Immature natural killer cell (primary cell): ENCODE data around the gene MT1H. TPM values are rescaled to one million over a fixed set of nuclear protein-coding genes. Genes with fewer than 3 reads are reported as not detected.
A peak's percentile ranks its signal among the peaks of the same experiment; 100 is the strongest.
"Not testable (repeated sequence)": the region's sequence is repeated elsewhere in the genome, so short reads cannot be mapped to it uniquely, and the experiment has no call there.

Source experiments
- DNase-seq, 3 donors: peaks; one replicate each; pipeline ENCODE4 v3.0.0; 2022; ENCODE audit warnings: mixed read lengths in 1 of 3
- H3K27ac Mint-ChIP-seq, 6 donors: one replicate each; pipeline ENCODE4 v1.8.0; 2020; ENCODE audit warnings: mixed read lengths in 6 of 6, mild to moderate bottlenecking in 5 of 6, inconsistent platforms in 4 of 6, moderate library complexity in 3 of 6
- H3K27me3 Mint-ChIP-seq, 3 donors: one replicate each; pipeline ENCODE4 v1.8.0; 2020 to 2021; ENCODE audit warnings: low read depth in 3 of 3, mild to moderate bottlenecking in 3 of 3, mixed read lengths in 3 of 3, moderate library complexity in 3 of 3, inconsistent platforms in 1 of 3
- H3K36me3 Mint-ChIP-seq, 3 donors: one replicate each; pipeline ENCODE4 v1.8.0; 2020; ENCODE audit warnings: mixed read lengths in 3 of 3, inconsistent platforms in 2 of 3, mild to moderate bottlenecking in 2 of 3
- H3K4me1 Mint-ChIP-seq, 2 donors: one replicate each; pipeline ENCODE4 v1.8.0; 2020; ENCODE audit warnings: inconsistent platforms in 2 of 2, mild to moderate bottlenecking in 2 of 2, mixed read lengths in 2 of 2, moderate library complexity in 1 of 2
- H3K4me3 Mint-ChIP-seq, 5 donors: one replicate each; pipeline ENCODE4 v1.8.0; 2020; ENCODE audit warnings: mild to moderate bottlenecking in 5 of 5, mixed read lengths in 5 of 5, inconsistent platforms in 3 of 5, moderate library complexity in 3 of 5
- H3K9me3 Mint-ChIP-seq, 6 donors: one replicate each; pipeline ENCODE4 v1.8.0; 2020; ENCODE audit warnings: mild to moderate bottlenecking in 6 of 6, mixed read lengths in 6 of 6, inconsistent platforms in 4 of 6, moderate library complexity in 3 of 6
- polyA plus RNA-seq, 3 donors: library from polyadenylated mRNA; unstranded; fragments of 300-500 nt; fragmentation: Illumina TruSeq; gene quantifications; one replicate each; pipeline ENCODE4 v1.2.3, GENCODE V29; 2021

MT1H gene
- polyA plus RNA-seq, 3 donors from 2014 or later, result not detected

GRCh38 chr16:56662357-56663354 is 7.0 kb upstream of the MT1H start:
- no peak for DNase-seq
- Mint-ChIP-seq H3K27me3 (peaks cover 10 to 26% (median 23%) of the 10 kb centered on the region in 3 donors), H3K4me1 (peaks cover 12 to 21% of the 10 kb centered on the region in 2 donors), H3K4me3 (peak overlapping the region in 2 of 5 donors; percentile 43 to 54), H3K27ac (no peak overlapping the region), H3K9me3 (no peaks in the 10 kb centered on the region), H3K36me3 (peaks cover 4 to 16% (median 9%) of the 10 kb centered on the region in 3 donors)

DNA sequence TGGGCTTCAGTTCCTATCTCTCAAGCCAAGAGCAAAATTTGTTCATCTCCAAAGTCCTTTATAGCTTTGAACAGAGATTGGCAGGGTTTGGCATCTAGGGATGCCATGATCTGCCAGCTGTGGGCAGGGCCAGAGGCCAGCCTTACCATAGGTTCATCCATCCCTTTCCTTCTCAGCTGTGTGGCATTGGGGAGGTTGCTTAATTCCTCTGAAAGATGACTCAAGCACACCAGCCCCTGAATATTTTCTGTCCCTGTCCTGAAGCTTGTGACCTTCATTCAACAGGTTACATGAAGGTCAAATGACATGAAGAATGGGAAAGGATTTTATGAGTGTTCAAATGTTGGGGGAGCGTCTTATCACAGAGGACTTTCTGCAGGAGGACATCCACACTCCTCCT is 5.1 kb upstream of the MT1H start:
- DNase-seq, result no peak
- peaks cover 16 to 35% (median 24%) of the 10 kb centered on the region in 3 donors for H3K27me3 Mint-ChIP-seq
- no peaks in the 10 kb centered on the region for H3K9me3 Mint-ChIP-seq
- peaks cover 0 to 13% of the 10 kb centered on the region in 2 donors for H3K4me1 Mint-ChIP-seq
- no peak overlapping the region for H3K27ac Mint-ChIP-seq
- H3K4me3 Mint-ChIP-seq, result no peak overlapping the region
- H3K36me3 Mint-ChIP-seq, result peaks cover 4 to 16% (median 9%) of the 10 kb centered on the region in 3 donors

DNA sequence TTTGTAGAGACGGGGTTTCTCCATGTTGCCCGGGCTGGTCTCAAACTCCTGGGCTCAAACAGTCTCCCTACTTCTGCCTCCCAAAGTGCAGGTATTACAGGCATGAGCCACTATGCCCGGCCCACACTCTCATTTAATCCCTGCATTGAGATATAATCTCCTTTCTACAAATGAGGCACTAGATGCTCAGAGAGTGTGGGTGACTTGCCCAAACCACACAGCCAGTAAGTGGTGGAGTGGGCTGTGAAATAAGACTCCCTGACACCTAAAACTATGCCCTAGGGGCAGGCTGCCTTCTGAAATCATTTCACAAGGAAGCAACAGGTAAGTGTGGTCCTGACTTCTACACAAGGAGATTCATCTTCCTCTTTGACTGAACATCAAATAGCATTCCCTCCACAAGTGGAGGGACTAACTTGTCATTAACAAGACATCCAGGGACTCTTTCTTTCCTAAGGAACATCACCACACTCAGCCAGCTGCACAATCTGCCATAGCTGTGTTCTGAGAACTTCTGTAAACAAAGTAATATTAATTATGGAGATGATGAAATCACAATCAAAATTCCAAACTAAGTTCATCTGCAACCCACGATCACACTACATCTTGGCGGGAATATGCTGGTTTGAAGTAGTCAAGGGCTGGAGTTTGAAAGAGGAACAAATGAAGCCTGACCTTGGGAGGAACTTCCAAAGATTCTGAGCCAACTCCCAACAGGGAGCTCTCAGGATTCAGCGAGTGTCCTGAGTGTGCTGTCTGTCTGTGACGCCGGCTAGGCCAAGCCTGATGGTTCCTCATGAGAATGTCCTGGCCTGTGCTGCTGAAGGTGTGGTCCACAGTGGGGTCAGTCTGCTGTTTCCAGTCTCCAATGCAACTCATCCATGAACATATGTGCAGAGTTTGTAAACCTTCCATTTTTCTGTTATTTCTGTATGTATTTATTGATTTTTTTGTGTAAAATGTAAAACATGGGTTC is 4.0 kb upstream of the MT1H start:
- peaks cover 16 to 32% (median 27%) of the 10 kb centered on the region in 3 donors for H3K27me3 Mint-ChIP-seq
- peaks cover 0 to 13% of the 10 kb centered on the region in 2 donors for H3K4me1 Mint-ChIP-seq
- DNase-seq, H3K9me3 Mint-ChIP-seq, H3K27ac Mint-ChIP-seq, H3K4me3 Mint-ChIP-seq: not testable (repeated sequence)
- H3K36me3 Mint-ChIP-seq, result peaks cover 4 to 12% (median 9%) of the 10 kb centered on the region in 3 donors

GRCh38 chr16:56667581-56668571 is 1.7 kb upstream of the MT1H start, which contains the start of gene MT1G:
TSS of gene MT1G (minus strand) at chr16:56668065. CDS start at chr16:56667993, 72 bp downstream.
- Mint-ChIP-seq H3K27me3 (peaks cover 22 to 33% (median 24%) of the 10 kb centered on the region in 3 donors), H3K4me1 (peaks cover 0 to 9% of the 10 kb centered on the region in 2 donors), H3K9me3 (no peaks in the 10 kb centered on the region), H3K4me3 (peak within 1 kb of the TSS in 1 of 5 donors; percentile 27), H3K36me3 (peaks cover 0 to 4% (median 3%) of the 10 kb centered on the region in 3 donors), H3K27ac (no peak within 1 kb of the TSS)
- DNase-seq, result no peak

DNA sequence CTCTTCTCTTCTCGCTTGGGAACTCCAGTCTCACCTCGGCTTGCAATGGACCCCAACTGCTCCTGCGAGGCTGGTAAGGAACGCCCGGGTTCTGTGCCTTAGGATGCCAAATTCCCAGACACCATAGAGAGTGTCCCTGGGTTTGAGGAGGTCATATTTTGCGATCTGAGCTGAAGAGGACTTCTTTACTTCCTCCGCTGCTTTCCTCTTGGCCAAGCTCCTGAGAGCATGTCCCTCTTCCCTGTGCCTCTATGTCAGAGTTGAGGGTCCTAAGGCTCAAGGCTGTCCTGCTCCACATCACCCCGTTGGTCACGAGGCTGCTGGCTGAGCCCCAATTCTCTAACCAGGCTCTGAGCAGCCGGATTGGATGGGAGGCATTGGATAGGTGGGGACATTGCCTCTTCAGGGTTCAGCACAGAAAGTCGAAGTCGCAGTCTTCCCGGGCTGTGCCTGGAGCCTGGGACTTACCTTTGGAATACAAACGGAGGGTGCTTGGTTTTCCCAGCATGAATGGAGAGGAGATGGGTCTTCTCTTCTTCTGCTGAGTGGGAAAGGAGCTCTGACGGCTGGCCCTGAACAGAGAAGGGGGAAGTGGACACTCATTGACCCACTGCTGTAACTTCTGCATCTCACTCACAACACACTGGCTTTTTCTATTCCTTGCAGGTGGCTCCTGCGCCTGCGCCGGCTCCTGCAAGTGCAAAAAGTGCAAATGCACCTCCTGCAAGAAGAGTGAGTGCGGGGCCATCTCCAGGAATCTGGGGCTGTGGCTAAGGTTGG is 416 bp downstream of the MT1H start:
- Mint-ChIP-seq H3K27ac (no peak overlapping the region), H3K27me3 (peaks cover 28 to 36% (median 28%) of the 10 kb centered on the region in 3 donors), H3K36me3 (peaks cover 0 to 4% (median 0%) of the 10 kb centered on the region in 3 donors), H3K4me3 (no peak overlapping the region), H3K9me3 (no peaks in the 10 kb centered on the region), H3K4me1 (peaks cover 0 to 8% of the 10 kb centered on the region in 2 donors)
- DNase-seq, result no peak

- Mint-ChIP-seq H3K27ac (no peak overlapping the region), H3K9me3 (no peaks in the 10 kb centered on the region)
- no peak for DNase-seq
Observed at GRCh38 chr16:56670620-56670934, 963 bp downstream of the MT1H start.

DNA sequence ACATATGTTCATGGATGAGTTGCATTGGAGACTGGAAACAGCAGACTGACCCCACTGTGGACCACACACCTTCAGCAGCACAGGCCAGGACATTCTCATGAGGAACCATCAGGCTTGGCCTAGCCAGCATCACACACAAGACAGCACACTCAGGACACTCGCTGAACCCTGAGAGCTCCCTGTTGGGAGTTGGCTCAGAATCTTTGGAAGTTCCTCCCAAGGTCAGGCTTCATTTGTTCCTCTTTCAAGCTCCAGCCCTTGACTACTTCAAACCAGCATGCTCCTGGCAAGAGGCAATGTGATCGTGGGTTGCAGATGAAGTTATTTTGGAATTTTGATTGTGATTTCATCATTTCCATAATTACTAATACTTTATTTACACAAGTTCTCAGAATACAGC is 2.1 kb downstream of the MT1H start:
- H3K36me3 Mint-ChIP-seq, H3K27ac Mint-ChIP-seq, H3K4me3 Mint-ChIP-seq, DNase-seq, H3K9me3 Mint-ChIP-seq: not testable (repeated sequence)
- Mint-ChIP-seq H3K4me1 (peaks cover 13 to 16% of the 10 kb centered on the region in 2 donors), H3K27me3 (peaks cover 30 to 32% (median 30%) of the 10 kb centered on the region in 3 donors)

More at GRCh38 chr16:56670620-56670934, 963 bp downstream of the MT1H start:
- no peak overlapping the region for H3K4me3 Mint-ChIP-seq
- peaks cover 31 to 35% (median 32%) of the 10 kb centered on the region in 3 donors for H3K27me3 Mint-ChIP-seq
- peaks cover 0 to 1% (median 0%) of the 10 kb centered on the region in 3 donors for H3K36me3 Mint-ChIP-seq
- peaks cover 5 to 12% of the 10 kb centered on the region in 2 donors for H3K4me1 Mint-ChIP-seq

- H3K4me3 Mint-ChIP-seq, DNase-seq, H3K36me3 Mint-ChIP-seq, H3K27ac Mint-ChIP-seq, H3K9me3 Mint-ChIP-seq: not testable (repeated sequence)
- H3K4me1 Mint-ChIP-seq, result peaks cover 13 to 16% of the 10 kb centered on the region in 2 donors
- H3K27me3 Mint-ChIP-seq, result peaks cover 27 to 32% (median 30%) of the 10 kb centered on the region in 3 donors
Observed at GRCh38 chr16:56672171-56672570, 2.6 kb downstream of the MT1H start.

DNA sequence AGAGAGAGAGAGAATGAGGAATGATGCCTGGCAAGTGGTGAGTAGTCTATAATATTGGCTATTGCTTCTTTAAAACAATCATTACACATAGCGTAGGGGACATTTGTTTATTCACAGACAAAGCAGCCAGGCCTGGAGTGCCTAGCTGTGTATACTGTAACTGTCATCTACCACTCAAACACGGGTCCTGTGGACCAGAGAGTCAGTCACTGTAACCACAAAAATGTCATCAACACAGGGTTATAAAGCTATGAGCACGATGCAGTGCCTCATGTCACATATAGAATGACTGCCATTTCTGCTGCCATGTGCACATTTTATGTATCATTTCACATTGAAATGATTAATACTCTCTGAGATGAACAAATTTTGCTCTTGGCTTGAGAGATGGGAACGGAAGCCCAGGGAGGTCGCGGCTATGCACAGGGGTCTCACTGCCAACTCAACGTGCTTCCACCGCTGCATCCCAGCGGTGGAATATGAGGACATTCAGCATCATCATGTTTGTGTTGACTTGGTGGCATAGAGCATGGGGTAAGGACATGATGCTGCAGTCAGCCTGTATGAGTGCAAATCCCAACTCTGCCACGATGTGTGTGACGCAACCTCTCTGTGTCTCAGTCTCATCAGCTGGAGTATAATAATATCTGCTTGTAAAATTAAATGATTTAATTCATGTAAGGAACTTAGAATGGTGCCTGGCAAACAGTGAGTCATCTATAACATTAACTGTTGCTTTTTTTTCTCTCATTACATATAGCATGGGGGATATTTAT is 3.3 kb downstream of the MT1H start:
- DNase-seq, result no peak
- no peak overlapping the region for H3K4me3 Mint-ChIP-seq
- H3K36me3 Mint-ChIP-seq, result no peaks in the 10 kb centered on the region
- H3K27me3 Mint-ChIP-seq, result peaks cover 21 to 32% (median 27%) of the 10 kb centered on the region in 3 donors
- H3K9me3 Mint-ChIP-seq, result no peaks in the 10 kb centered on the region
- H3K27ac Mint-ChIP-seq, result no peak overlapping the region
- H3K4me1 Mint-ChIP-seq, result peaks cover 13 to 16% of the 10 kb centered on the region in 2 donors

DNA sequence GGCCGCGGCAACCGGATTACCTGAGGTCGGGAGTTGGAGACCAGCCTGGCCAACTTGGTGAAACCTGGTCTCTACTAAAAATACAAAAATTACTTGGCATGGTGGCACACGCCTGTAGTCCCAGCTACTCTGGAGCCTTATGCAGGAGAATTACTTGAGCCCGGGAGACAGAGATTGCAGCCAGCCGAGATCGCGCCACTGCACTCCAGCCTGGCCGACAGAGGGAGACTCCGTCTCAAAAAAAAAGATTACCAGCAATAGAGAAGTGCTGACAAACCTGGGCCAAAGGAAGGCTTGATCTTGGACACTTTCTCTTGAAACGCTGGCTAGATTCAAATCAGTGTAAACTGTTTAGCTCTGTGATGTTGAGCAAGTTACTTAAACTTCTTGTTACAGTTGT is 4.3 kb downstream of the MT1H start:
- H3K4me1 Mint-ChIP-seq, result peaks cover 12 to 13% of the 10 kb centered on the region in 2 donors
- H3K4me3 Mint-ChIP-seq, result peak overlapping the region in 1 of 5 donors; percentile 28
- H3K27me3 Mint-ChIP-seq, result peaks cover 17 to 28% (median 23%) of the 10 kb centered on the region in 3 donors

GRCh38 chr16:56674570-56674969 is 5.0 kb downstream of the MT1H start:
- not testable (repeated sequence) for H3K9me3 Mint-ChIP-seq, H3K36me3 Mint-ChIP-seq, H3K4me3 Mint-ChIP-seq, DNase-seq, H3K27ac Mint-ChIP-seq
- Mint-ChIP-seq H3K27me3 (peaks cover 17 to 28% (median 20%) of the 10 kb centered on the region in 3 donors), H3K4me1 (peaks cover 12 to 13% of the 10 kb centered on the region in 2 donors)

More for the DNA sequence above, 4.3 kb downstream of the MT1H start:
- Mint-ChIP-seq H3K27ac (no peak overlapping the region), H3K9me3 (no peaks in the 10 kb centered on the region), H3K36me3 (no peaks in the 10 kb centered on the region)
- DNase-seq, result peak in 1 of 3 donors; percentile 10
